ENCODE measurements around the gene OGG1. TPM values are rescaled to one million over a fixed set of nuclear protein-coding genes. Genes with fewer than 3 reads are reported as not detected.

The OGG1 gene
- total and polyA plus RNA-seq, 4 donors: 15.7 to 32.6 (median 25.9) TPM

GRCh38 chr3:9791127-9791526, 41.4 kb downstream of the OGG1 start:
- ATAC-seq (ENCODE audit: low FRiP score) (no peak), DNase-seq (peak in 1 of 2 donors; percentile 55)
- no peak overlapping the region for H3K27ac ChIP-seq (ENCODE audit: low read depth in 1 of 2, low read length in 2 of 2)
- 84% methylated on average over 11 of the region's 11 CpGs for WGBS, 2 donors
- no peaks in the 10 kb centered on the region for H3K4me1 ChIP-seq (ENCODE audit: control insufficient read depth in 1 of 2, insufficient read depth in 2 of 2, low read length in 2 of 2)
- H3K4me3 ChIP-seq (ENCODE audit: low read length in 2 of 2): no peak overlapping the region
- H3K27me3 ChIP-seq (ENCODE audit: control insufficient read depth in 1 of 2, insufficient read depth in 2 of 2, low read length in 1 of 2): no peaks in the 10 kb centered on the region
- no peaks in the 10 kb centered on the region for H3K9me3 ChIP-seq (ENCODE audit: control insufficient read depth, low read length)
- intact Hi-C loops (cut with DNase I): loop anchor here (5.0 kb wide), 1 partner anchor 39 kb away; no protein-coding TSS in a partner anchor
- H3K36me3 ChIP-seq (ENCODE audit: control insufficient read depth in 1 of 2, insufficient read depth in 2 of 2, low read length in 1 of 2): peaks cover 0 to 4% of the 10 kb centered on the region in 2 donors

- DNase-seq (peak in 1 of 2 donors; percentile 0), ATAC-seq (ENCODE audit: low FRiP score) (no peak)
- intact Hi-C loops (cut with DNase I): loop anchor here (5.0 kb wide), 1 partner anchor 40 kb away; no protein-coding TSS in a partner anchor
- Histone ChIP-seq H3K4me1 (ENCODE audit: control insufficient read depth in 1 of 2, insufficient read depth in 2 of 2, low read length in 2 of 2) (no peaks in the 10 kb centered on the region), H3K4me3 (ENCODE audit: low read length in 2 of 2) (peak overlapping the region; percentile 87), H3K27ac (ENCODE audit: low read depth in 1 of 2, low read length in 2 of 2) (peak overlapping the region; percentile 70), H3K9me3 (ENCODE audit: control insufficient read depth, low read length) (no peaks in the 10 kb centered on the region), H3K27me3 (ENCODE audit: control insufficient read depth in 1 of 2, insufficient read depth in 2 of 2, low read length in 1 of 2) (no peaks in the 10 kb centered on the region), H3K36me3 (ENCODE audit: control insufficient read depth in 1 of 2, insufficient read depth in 2 of 2, low read length in 1 of 2) (peaks cover 0 to 4% of the 10 kb centered on the region in 2 donors)
- 12 to 14% methylated on average over 14 of the region's 14 CpGs for WGBS, 2 donors
These were observed 42.1 kb downstream of the OGG1 start for GRCh38 chr3:9791790-9792404.

GRCh38 chr3:9792405-9793160, 42.8 kb downstream of the OGG1 start, which contains the start of the genes ARPC4 and TADA3:
Gene ARPC4, plus strand, starts transcription at chr3:9793082. Its CDS starts 40 bp downstream, at chr3:9793122.
Gene TADA3, minus strand, starts transcription at chr3:9792473. Its CDS starts 1,007 bp downstream, at chr3:9791466.
- Histone ChIP-seq H3K9me3 (ENCODE audit: control insufficient read depth, low read length) (no peaks in the 10 kb centered on the region), H3K4me1 (ENCODE audit: control insufficient read depth in 1 of 2, insufficient read depth in 2 of 2, low read length in 2 of 2) (no peaks in the 10 kb centered on the region), H3K36me3 (ENCODE audit: control insufficient read depth in 1 of 2, insufficient read depth in 2 of 2, low read length in 1 of 2) (peaks cover 0 to 7% of the 10 kb centered on the region in 2 donors), H3K27me3 (ENCODE audit: control insufficient read depth in 1 of 2, insufficient read depth in 2 of 2, low read length in 1 of 2) (no peaks in the 10 kb centered on the region), H3K27ac (ENCODE audit: low read depth in 1 of 2, low read length in 2 of 2) (peak within 1 kb of the TSS; percentile 74 to 79), H3K4me3 (ENCODE audit: low read length in 2 of 2) (peak within 1 kb of the TSS; percentile 87)
- ATAC-seq (ENCODE audit: low FRiP score) (peak; percentile 97), DNase-seq (peak; percentile 96 to 98)
- intact Hi-C loops (cut with DNase I): loop anchor here (5.0 kb wide), 1 partner anchor 40 kb away; no protein-coding TSS in a partner anchor
- WGBS, 2 donors: 0% methylated on average over 58 to 65 of the region's 65 CpGs

- WGBS, 2 donors: 1 to 2% methylated on average over 23 of the region's 23 CpGs
- intact Hi-C loops (cut with DNase I): loop anchor here (5.0 kb wide), 1 partner anchor 41 kb away; no protein-coding TSS in a partner anchor
- ATAC-seq (ENCODE audit: low FRiP score): peak; percentile 16
- H3K4me3 ChIP-seq (ENCODE audit: low read length in 2 of 2): peak overlapping the region; percentile 87
- no peaks in the 10 kb centered on the region for H3K27me3 ChIP-seq (ENCODE audit: control insufficient read depth in 1 of 2, insufficient read depth in 2 of 2, low read length in 1 of 2)
- H3K9me3 ChIP-seq (ENCODE audit: control insufficient read depth, low read length): no peaks in the 10 kb centered on the region
- H3K27ac ChIP-seq (ENCODE audit: low read depth in 1 of 2, low read length in 2 of 2): peak overlapping the region; percentile 64 to 79
- no peaks in the 10 kb centered on the region for H3K4me1 ChIP-seq (ENCODE audit: control insufficient read depth in 1 of 2, insufficient read depth in 2 of 2, low read length in 2 of 2)
- no peak for DNase-seq
- H3K36me3 ChIP-seq (ENCODE audit: control insufficient read depth in 1 of 2, insufficient read depth in 2 of 2, low read length in 1 of 2): peaks cover 0 to 8% of the 10 kb centered on the region in 2 donors
These were observed 43.5 kb downstream of the OGG1 start for GRCh38 chr3:9793161-9793781.

GRCh38 chr3:9794400-9794799, 44.6 kb downstream of the OGG1 start:
- Histone ChIP-seq H3K4me1 (ENCODE audit: control insufficient read depth in 1 of 2, insufficient read depth in 2 of 2, low read length in 2 of 2) (no peaks in the 10 kb centered on the region), H3K36me3 (ENCODE audit: control insufficient read depth in 1 of 2, insufficient read depth in 2 of 2, low read length in 1 of 2) (peaks cover 0 to 5% of the 10 kb centered on the region in 2 donors), H3K9me3 (ENCODE audit: control insufficient read depth, low read length) (no peaks in the 10 kb centered on the region), H3K4me3 (ENCODE audit: low read length in 2 of 2) (no peak overlapping the region), H3K27me3 (ENCODE audit: control insufficient read depth in 1 of 2, insufficient read depth in 2 of 2, low read length in 1 of 2) (no peaks in the 10 kb centered on the region), H3K27ac (ENCODE audit: low read depth in 1 of 2, low read length in 2 of 2) (no peak overlapping the region)
- peak in 1 of 2 donors; percentile 38 for DNase-seq
- no peak for ATAC-seq (ENCODE audit: low FRiP score)
- intact Hi-C loops (cut with DNase I): loop anchor here (5.0 kb wide), 1 partner anchor 42 kb away; no protein-coding TSS in a partner anchor
- WGBS, 2 donors: 95% methylated on average over 11 of the region's 11 CpGs

- Histone ChIP-seq H3K9me3 (ENCODE audit: control insufficient read depth, low read length) (no peaks in the 10 kb centered on the region), H3K27ac (ENCODE audit: low read depth in 1 of 2, low read length in 2 of 2) (no peak overlapping the region), H3K36me3 (ENCODE audit: control insufficient read depth in 1 of 2, insufficient read depth in 2 of 2, low read length in 1 of 2) (peaks cover 4 to 6% of the 10 kb centered on the region in 2 donors), H3K27me3 (ENCODE audit: control insufficient read depth in 1 of 2, insufficient read depth in 2 of 2, low read length in 1 of 2) (no peaks in the 10 kb centered on the region), H3K4me1 (ENCODE audit: control insufficient read depth in 1 of 2, insufficient read depth in 2 of 2, low read length in 2 of 2) (no peaks in the 10 kb centered on the region), H3K4me3 (ENCODE audit: low read length in 2 of 2) (no peak overlapping the region)
- intact Hi-C loops (cut with DNase I): no loop called here
- no peak for ATAC-seq (ENCODE audit: low FRiP score)
- WGBS, 2 donors: 83 to 84% methylated on average over 5 of the region's 5 CpGs
- DNase-seq: peak in 1 of 2 donors; percentile 17
These were observed 45.5 kb downstream of the OGG1 start for GRCh38 chr3:9795207-9795606.

- WGBS, 2 donors: 89% methylated on average over 12 of the region's 12 CpGs
- no peak overlapping the region for H3K27ac ChIP-seq (ENCODE audit: low read depth in 1 of 2, low read length in 2 of 2)
- H3K36me3 ChIP-seq (ENCODE audit: control insufficient read depth in 1 of 2, insufficient read depth in 2 of 2, low read length in 1 of 2): peaks cover 4 to 13% of the 10 kb centered on the region in 2 donors
- no peaks in the 10 kb centered on the region for H3K27me3 ChIP-seq (ENCODE audit: control insufficient read depth in 1 of 2, insufficient read depth in 2 of 2, low read length in 1 of 2)
- peak in 1 of 2 donors; percentile 54 for DNase-seq
- H3K4me1 ChIP-seq (ENCODE audit: control insufficient read depth in 1 of 2, insufficient read depth in 2 of 2, low read length in 2 of 2): no peaks in the 10 kb centered on the region
- H3K9me3 ChIP-seq (ENCODE audit: control insufficient read depth, low read length): no peaks in the 10 kb centered on the region
- no peak for ATAC-seq (ENCODE audit: low FRiP score)
- no peak overlapping the region for H3K4me3 ChIP-seq (ENCODE audit: low read length in 2 of 2)
- intact Hi-C loops (cut with DNase I): no loop called here
These were observed 47.6 kb downstream of the OGG1 start for GRCh38 chr3:9797196-9797945.

- Histone ChIP-seq H3K27ac (ENCODE audit: low read depth in 1 of 2, low read length in 2 of 2) (no peak overlapping the region), H3K27me3 (ENCODE audit: control insufficient read depth in 1 of 2, insufficient read depth in 2 of 2, low read length in 1 of 2) (no peaks in the 10 kb centered on the region), H3K4me1 (ENCODE audit: control insufficient read depth in 1 of 2, insufficient read depth in 2 of 2, low read length in 2 of 2) (no peaks in the 10 kb centered on the region), H3K4me3 (ENCODE audit: low read length in 2 of 2) (no peak overlapping the region), H3K36me3 (ENCODE audit: control insufficient read depth in 1 of 2, insufficient read depth in 2 of 2, low read length in 1 of 2) (peaks cover 20 to 28% of the 10 kb centered on the region in 2 donors), H3K9me3 (ENCODE audit: control insufficient read depth, low read length) (no peaks in the 10 kb centered on the region)
- intact Hi-C loops (cut with DNase I): no loop called here
- peak in 1 of 2 donors; percentile 14 for DNase-seq
- no peak for ATAC-seq (ENCODE audit: low FRiP score)
- 85 to 87% methylated on average over 5 of the region's 5 CpGs for WGBS, 2 donors
These were observed 50.8 kb downstream of the OGG1 start for GRCh38 chr3:9800529-9800928.

Measured in aorta (tissue), 5 donors.